Lower leg skin (tissue), 3 donors: ENCODE results near the gene CD19.

ENCODE experiments used
- CTCF ChIP-seq, 3 donors: fragments of 450-650 bp; IDR thresholded peaks; one replicate each; pipeline ENCODE4 v1.5.1; 2016; ENCODE audit warnings: antibody characterized with exemption in 3 of 3, mild to moderate bottlenecking in 3 of 3, moderate library complexity in 2 of 3
- POLR2A ChIP-seq, 2 donors: fragments of 450-650 bp; IDR thresholded peaks; one replicate each; pipeline ENCODE4 v1.6.1; 2016 to 2017; ENCODE audit warnings: antibody characterized with exemption in 2 of 2, mild to moderate bottlenecking in 1 of 2, moderate library complexity in 1 of 2

GRCh38 chr16:28937222-28937876 lies 5.6 kb downstream of the CD19 start:
- TF ChIP-seq CTCF (IDR thresholded peaks at IDR 0.05) (no peak), POLR2A (IDR thresholded peaks at IDR 0.05) (no peak)
